ENCODE data around the gene BANP.

- TF ChIP-seq, protein P1, sequence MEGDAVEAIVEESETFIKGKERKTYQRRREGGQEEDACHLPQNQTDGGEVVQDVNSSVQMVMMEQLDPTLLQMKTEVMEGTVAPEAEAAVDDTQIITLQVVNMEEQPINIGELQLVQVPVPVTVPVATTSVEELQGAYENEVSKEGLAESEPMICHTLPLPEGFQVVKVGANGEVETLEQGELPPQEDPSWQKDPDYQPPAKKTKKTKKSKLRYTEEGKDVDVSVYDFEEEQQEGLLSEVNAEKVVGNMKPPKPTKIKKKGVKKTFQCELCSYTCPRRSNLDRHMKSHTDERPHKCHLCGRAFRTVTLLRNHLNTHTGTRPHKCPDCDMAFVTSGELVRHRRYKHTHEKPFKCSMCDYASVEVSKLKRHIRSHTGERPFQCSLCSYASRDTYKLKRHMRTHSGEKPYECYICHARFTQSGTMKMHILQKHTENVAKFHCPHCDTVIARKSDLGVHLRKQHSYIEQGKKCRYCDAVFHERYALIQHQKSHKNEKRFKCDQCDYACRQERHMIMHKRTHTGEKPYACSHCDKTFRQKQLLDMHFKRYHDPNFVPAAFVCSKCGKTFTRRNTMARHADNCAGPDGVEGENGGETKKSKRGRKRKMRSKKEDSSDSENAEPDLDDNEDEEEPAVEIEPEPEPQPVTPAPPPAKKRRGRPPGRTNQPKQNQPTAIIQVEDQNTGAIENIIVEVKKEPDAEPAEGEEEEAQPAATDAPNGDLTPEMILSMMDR (IDR thresholded peaks at IDR 0.05), result no peak
- TF ChIP-seq POLR2A (IDR thresholded peaks at IDR 0.05) (no peak), POLR2AphosphoS5 (IDR thresholded peaks at IDR 0.05; ENCODE audit: insufficient read depth in 1 of 2, low read depth in 1 of 2) (no peak)
Measured at GRCh38 chr16:87964049-87964659, 12.9 kb downstream of the BANP start.
